ENCODE data around the gene GIPC2.
A peak's percentile ranks its signal among the peaks of the same experiment; 100 is the strongest.

The GIPC2 gene

DNA sequence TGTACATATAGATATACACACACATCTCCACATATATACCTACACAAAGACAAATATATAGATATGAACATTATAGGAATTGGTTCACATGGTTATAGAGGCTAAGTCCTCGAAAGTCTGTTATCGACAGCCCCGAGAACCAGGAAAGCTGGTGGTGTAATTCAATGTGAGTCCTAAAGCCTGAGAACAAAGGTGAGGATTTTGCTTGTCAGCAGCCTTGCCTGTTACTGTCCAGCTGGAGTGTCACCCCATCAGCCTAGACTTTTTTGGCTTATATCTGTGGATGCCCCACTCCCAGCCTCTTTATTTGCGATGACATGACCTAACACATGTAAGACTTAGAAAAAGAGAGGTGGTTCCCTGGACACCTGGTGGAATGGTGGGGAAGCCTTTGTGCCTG is 97.0 kb downstream of the GIPC2 start:
- TF ChIP-seq FOXM1 (IDR thresholded peaks at IDR 0.05; ENCODE audit: borderline replicate concordance, low read depth), result no peak
- TF ChIP-seq TAF1 (IDR thresholded peaks at IDR 0.05; ENCODE audit: low read depth), result no peak
- no peak for TF ChIP-seq NFIC (IDR thresholded peaks at IDR 0.05)
- no peak for TF ChIP-seq YY1 (IDR thresholded peaks at IDR 0.05; ENCODE audit: low read depth)
- TF ChIP-seq RAD21 (IDR thresholded peaks at IDR 0.05; ENCODE audit: low read depth), result no peak
- TF ChIP-seq CREB1 (IDR thresholded peaks at IDR 0.05; ENCODE audit: low read depth), result no peak
- no peak for TF ChIP-seq TEAD4 (IDR thresholded peaks at IDR 0.05)
- no peak for TF ChIP-seq EGR1 (IDR thresholded peaks at IDR 0.05)
- TF ChIP-seq, protein P1, sequence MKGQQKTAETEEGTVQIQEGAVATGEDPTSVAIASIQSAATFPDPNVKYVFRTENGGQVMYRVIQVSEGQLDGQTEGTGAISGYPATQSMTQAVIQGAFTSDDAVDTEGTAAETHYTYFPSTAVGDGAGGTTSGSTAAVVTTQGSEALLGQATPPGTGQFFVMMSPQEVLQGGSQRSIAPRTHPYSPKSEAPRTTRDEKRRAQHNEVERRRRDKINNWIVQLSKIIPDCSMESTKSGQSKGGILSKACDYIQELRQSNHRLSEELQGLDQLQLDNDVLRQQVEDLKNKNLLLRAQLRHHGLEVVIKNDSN (IDR thresholded peaks at IDR 0.05), result no peak

DNA sequence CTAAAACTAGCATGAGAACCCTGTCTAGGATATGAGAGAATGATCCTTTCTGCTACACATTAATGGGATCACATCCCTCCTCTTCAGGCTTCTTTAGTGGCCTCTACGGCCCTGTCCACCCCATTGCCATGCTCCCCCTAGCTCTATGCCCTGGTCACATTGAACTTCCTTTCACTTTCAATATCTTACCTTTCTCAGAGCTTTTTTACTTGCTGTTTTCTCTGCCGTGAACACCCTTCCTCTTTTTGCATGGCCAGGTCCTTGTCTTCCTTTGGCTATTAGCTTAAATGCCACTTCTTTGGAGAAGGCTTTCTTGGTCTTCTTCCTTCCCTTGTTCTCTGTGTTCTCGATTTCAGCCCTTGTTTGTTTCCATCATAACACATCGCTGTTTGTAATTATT is 97.4 kb downstream of the GIPC2 start:
- no peak for TF ChIP-seq NFIC (IDR thresholded peaks at IDR 0.05)
- TF ChIP-seq, protein P2, sequence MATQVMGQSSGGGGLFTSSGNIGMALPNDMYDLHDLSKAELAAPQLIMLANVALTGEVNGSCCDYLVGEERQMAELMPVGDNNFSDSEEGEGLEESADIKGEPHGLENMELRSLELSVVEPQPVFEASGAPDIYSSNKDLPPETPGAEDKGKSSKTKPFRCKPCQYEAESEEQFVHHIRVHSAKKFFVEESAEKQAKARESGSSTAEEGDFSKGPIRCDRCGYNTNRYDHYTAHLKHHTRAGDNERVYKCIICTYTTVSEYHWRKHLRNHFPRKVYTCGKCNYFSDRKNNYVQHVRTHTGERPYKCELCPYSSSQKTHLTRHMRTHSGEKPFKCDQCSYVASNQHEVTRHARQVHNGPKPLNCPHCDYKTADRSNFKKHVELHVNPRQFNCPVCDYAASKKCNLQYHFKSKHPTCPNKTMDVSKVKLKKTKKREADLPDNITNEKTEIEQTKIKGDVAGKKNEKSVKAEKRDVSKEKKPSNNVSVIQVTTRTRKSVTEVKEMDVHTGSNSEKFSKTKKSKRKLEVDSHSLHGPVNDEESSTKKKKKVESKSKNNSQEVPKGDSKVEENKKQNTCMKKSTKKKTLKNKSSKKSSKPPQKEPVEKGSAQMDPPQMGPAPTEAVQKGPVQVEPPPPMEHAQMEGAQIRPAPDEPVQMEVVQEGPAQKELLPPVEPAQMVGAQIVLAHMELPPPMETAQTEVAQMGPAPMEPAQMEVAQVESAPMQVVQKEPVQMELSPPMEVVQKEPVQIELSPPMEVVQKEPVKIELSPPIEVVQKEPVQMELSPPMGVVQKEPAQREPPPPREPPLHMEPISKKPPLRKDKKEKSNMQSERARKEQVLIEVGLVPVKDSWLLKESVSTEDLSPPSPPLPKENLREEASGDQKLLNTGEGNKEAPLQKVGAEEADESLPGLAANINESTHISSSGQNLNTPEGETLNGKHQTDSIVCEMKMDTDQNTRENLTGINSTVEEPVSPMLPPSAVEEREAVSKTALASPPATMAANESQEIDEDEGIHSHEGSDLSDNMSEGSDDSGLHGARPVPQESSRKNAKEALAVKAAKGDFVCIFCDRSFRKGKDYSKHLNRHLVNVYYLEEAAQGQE (IDR thresholded peaks at IDR 0.05; ENCODE audit: low read depth), result no peak
- TF ChIP-seq CEBPB (IDR thresholded peaks at IDR 0.05), result no peak
- TF ChIP-seq ZBTB7A (IDR thresholded peaks at IDR 0.05; ENCODE audit: low read depth), result no peak
- no peak for TF ChIP-seq TEAD4 (IDR thresholded peaks at IDR 0.05)
- no peak for TF ChIP-seq FOXM1 (IDR thresholded peaks at IDR 0.05; ENCODE audit: borderline replicate concordance, low read depth)
- TF ChIP-seq, protein P3, sequence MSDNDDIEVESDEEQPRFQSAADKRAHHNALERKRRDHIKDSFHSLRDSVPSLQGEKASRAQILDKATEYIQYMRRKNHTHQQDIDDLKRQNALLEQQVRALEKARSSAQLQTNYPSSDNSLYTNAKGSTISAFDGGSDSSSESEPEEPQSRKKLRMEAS (IDR thresholded peaks at IDR 0.05), result no peak
- no peak for TF ChIP-seq RAD21 (IDR thresholded peaks at IDR 0.05; ENCODE audit: low read depth)
- no peak for TF ChIP-seq YY1 (IDR thresholded peaks at IDR 0.05; ENCODE audit: low read depth)

DNA sequence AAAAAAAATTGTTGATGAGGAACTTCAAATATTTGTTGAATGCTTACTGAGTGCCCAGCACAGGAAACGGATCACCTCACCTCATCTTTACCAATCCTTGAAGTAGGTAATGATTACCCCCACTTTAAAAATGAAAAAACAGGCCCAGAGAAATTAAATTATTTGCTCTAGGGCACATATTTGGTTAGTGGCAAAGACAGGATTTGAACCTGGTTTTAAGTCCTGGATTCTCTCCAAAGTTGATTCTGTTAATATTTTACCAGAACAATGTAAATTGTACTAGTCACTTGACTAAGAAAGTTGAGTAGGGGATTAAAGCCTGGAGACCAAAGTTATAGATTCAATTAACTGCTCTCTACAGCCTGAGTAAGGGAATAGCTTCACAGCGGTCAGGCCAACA is 97.9 kb downstream of the GIPC2 start:
- TF ChIP-seq NFIC (IDR thresholded peaks at IDR 0.05) (no peak), CREB1 (IDR thresholded peaks at IDR 0.05; ENCODE audit: low read depth) (no peak), CEBPB (IDR thresholded peaks at IDR 0.05) (no peak), YY1 (IDR thresholded peaks at IDR 0.05; ENCODE audit: low read depth) (no peak), ZBTB7A (IDR thresholded peaks at IDR 0.05; ENCODE audit: low read depth) (no peak), EP300 (IDR thresholded peaks at IDR 0.05; ENCODE audit: borderline replicate concordance) (no peak), TCF12 (IDR thresholded peaks at IDR 0.05; ENCODE audit: low read depth) (no peak), TAF1 (IDR thresholded peaks at IDR 0.05; ENCODE audit: low read depth) (no peak), EGR1 (IDR thresholded peaks at IDR 0.05) (no peak), FOXM1 (IDR thresholded peaks at IDR 0.05; ENCODE audit: borderline replicate concordance, low read depth) (no peak), RAD21 (IDR thresholded peaks at IDR 0.05; ENCODE audit: low read depth) (no peak), TEAD4 (IDR thresholded peaks at IDR 0.05) (no peak)
- TF ChIP-seq, protein P2 (IDR thresholded peaks at IDR 0.05; ENCODE audit: low read depth), result no peak
- TF ChIP-seq, protein P1 (IDR thresholded peaks at IDR 0.05), result no peak
- TF ChIP-seq, protein P3 (IDR thresholded peaks at IDR 0.05), result no peak

DNA sequence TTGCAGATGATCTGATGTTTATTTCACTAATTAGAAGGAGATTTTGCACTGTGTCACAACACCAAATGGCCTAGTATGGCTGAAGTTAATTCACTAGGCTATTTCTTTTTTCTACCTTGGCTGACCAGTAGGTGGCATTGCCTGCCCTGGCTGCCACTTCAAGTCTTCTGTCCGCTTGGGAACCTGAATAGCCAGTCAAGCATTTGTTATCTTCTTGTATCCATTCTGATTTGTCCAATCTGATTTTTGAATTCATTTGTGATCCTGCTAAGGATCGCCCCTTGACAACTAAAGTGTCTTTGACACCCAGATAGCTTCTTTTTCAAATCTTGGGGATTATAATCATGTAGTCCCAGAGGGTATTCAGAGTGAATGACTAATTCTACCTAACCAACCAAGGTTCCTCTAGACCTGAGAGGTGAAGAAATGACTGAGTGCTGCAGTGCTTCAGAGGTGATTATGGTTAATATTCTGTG is 99.4 kb downstream of the GIPC2 start:
- TF ChIP-seq NFIC (IDR thresholded peaks at IDR 0.05), result no peak
- no peak for TF ChIP-seq ZBTB7A (IDR thresholded peaks at IDR 0.05; ENCODE audit: low read depth)
- TF ChIP-seq, protein P2 (IDR thresholded peaks at IDR 0.05; ENCODE audit: low read depth), result no peak
- TF ChIP-seq, protein P3 (IDR thresholded peaks at IDR 0.05), result no peak
- no peak for TF ChIP-seq FOXM1 (IDR thresholded peaks at IDR 0.05; ENCODE audit: borderline replicate concordance, low read depth)
- TF ChIP-seq RAD21 (IDR thresholded peaks at IDR 0.05; ENCODE audit: low read depth), result peak; percentile 94
- TF ChIP-seq, protein P1 (IDR thresholded peaks at IDR 0.05), result no peak
- TF ChIP-seq CEBPB (IDR thresholded peaks at IDR 0.05), result no peak
